ENCODE data around the gene BROX. TPM values are rescaled to one million over a fixed set of nuclear protein-coding genes. Genes with fewer than 3 reads are reported as not detected.

The BROX gene
- total RNA-seq, 1 experiment from 2014 or later = 44.9 TPM

GRCh38 chr1:222716393-222716792 lies 4.0 kb downstream of the BROX start:
- ChIA-PET CTCF (no interaction called here), POLR2A (no interaction called here), RAD21 (ENCODE audit: low non-redundant PET in 1 of 2, low total read pairs in 2 of 2, uncharacterized antibody in 2 of 2, unreplicated experiment in 2 of 2) (no interaction called here)
- intact Hi-C loops (cut with micrococcal nuclease) = no loop called here
- Histone ChIP-seq H3K4me1 (ENCODE audit: control insufficient read depth in 1 of 2, insufficient read depth in 2 of 2, low read length in 2 of 2) (peaks cover 0 to 4% of the 10 kb centered on the region in 2 experiments; a peak in 1 of 4 replicates), H3K4me3 (replicated peaks in 1 of 2; ENCODE audit: low read depth in 1 of 2, low read length in 2 of 2) (no peak overlapping the region), H3K79me2 (ENCODE audit: insufficient read depth, low read length) (peaks cover 20% of the 10 kb centered on the region), H3K27me3 (ENCODE audit: insufficient read depth, low read length) (no peaks in the 10 kb centered on the region), H3K36me3 (ENCODE audit: control insufficient read depth in 1 of 2, insufficient read depth in 2 of 2, low read length in 2 of 2) (peaks cover 8 to 13% of the 10 kb centered on the region in 2 experiments), H3K9me2 (ENCODE audit: insufficient read depth) (no peaks in the 10 kb centered on the region), H3K4me2 (ENCODE audit: low read length) (no peak overlapping the region), H3K9ac (ENCODE audit: low read length) (no peak overlapping the region), H4K20me1 (ENCODE audit: insufficient read depth) (no peaks in the 10 kb centered on the region), H3K9me3 (ENCODE audit: control insufficient read depth in 1 of 2, insufficient read depth in 1 of 2, low read depth in 1 of 2, low read length in 2 of 2) (no peaks in the 10 kb centered on the region), H3K27ac (ENCODE audit: low read depth, low read length) (no peak overlapping the region), H2AFZ (ENCODE audit: low read depth, low read length, poor library complexity, severe bottlenecking) (no peak overlapping the region)
- DNase-seq (ENCODE audit: low read depth, low spot score) (no peak), ATAC-seq (no peak)
- TF ChIP-seq ATF3 (IDR thresholded peaks at IDR 0.05) (no peak), CEBPB (IDR thresholded peaks at IDR 0.05; ENCODE audit: low read depth) (no peak), ELF1 (IDR thresholded peaks at IDR 0.05; ENCODE audit: borderline replicate concordance, low read depth) (no peak), SRF (IDR thresholded peaks at IDR 0.05; ENCODE audit: low read depth) (no peak), FOSL1 (IDR thresholded peaks at IDR 0.05; ENCODE audit: low read depth) (no peak), YY1 (IDR thresholded peaks at IDR 0.05; ENCODE audit: extremely low read depth, insufficient replicate concordance, low read depth, low read length) (no peak), TCF7L2 (IDR thresholded peaks at IDR 0.05; ENCODE audit: borderline replicate concordance, extremely low read depth, insufficient read depth, insufficient read length) (no peak), JUND (IDR thresholded peaks at IDR 0.05) (no peak), EZH2 (IDR thresholded peaks at IDR 0.05) (no peak), POLR2AphosphoS5 (IDR thresholded peaks at IDR 0.05; ENCODE audit: low read depth, low read length) (no peak), ZFX (IDR thresholded peaks at IDR 0.05) (no peak), POLR2A (IDR thresholded peaks at IDR 0.05; ENCODE audit: borderline replicate concordance, extremely low read depth, insufficient read depth, insufficient read length) (no peak), SP1 (IDR thresholded peaks at IDR 0.05; ENCODE audit: low read depth) (no peak), EZH2phosphoT487 (IDR thresholded peaks at IDR 0.05; ENCODE audit: borderline replicate concordance) (no peak), EGR1 (IDR thresholded peaks at IDR 0.05; ENCODE audit: low read depth) (no peak), REST (IDR thresholded peaks at IDR 0.05; ENCODE audit: low read depth) (no peak)
- TF ChIP-seq, protein P1, sequence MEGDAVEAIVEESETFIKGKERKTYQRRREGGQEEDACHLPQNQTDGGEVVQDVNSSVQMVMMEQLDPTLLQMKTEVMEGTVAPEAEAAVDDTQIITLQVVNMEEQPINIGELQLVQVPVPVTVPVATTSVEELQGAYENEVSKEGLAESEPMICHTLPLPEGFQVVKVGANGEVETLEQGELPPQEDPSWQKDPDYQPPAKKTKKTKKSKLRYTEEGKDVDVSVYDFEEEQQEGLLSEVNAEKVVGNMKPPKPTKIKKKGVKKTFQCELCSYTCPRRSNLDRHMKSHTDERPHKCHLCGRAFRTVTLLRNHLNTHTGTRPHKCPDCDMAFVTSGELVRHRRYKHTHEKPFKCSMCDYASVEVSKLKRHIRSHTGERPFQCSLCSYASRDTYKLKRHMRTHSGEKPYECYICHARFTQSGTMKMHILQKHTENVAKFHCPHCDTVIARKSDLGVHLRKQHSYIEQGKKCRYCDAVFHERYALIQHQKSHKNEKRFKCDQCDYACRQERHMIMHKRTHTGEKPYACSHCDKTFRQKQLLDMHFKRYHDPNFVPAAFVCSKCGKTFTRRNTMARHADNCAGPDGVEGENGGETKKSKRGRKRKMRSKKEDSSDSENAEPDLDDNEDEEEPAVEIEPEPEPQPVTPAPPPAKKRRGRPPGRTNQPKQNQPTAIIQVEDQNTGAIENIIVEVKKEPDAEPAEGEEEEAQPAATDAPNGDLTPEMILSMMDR (IDR thresholded peaks at IDR 0.05 in 2 of 3, conservative IDR thresholded peaks at IDR 0.05 in 1 of 3; ENCODE audit: borderline replicate concordance in 1 of 3, insufficient read depth in 1 of 3, low read depth in 2 of 3, low read length in 2 of 3) = no peak
- TF ChIP-seq, protein P2, sequence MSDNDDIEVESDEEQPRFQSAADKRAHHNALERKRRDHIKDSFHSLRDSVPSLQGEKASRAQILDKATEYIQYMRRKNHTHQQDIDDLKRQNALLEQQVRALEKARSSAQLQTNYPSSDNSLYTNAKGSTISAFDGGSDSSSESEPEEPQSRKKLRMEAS (IDR thresholded peaks at IDR 0.05) = no peak
- BruUV-seq (replicated peaks) = no TSS peak

Measured in HCT116 (cell line).